Measurements from ENCODE around the gene A3GALT2. TPM values are rescaled to one million over a fixed set of nuclear protein-coding genes. Genes with fewer than 3 reads are reported as not detected.
A peak's percentile ranks its signal among the peaks of the same experiment; 100 is the strongest.

A3GALT2 gene
- total RNA-seq, 2 donors from 2014 or later: 0.24 TPM; not detected in 1

DNA sequence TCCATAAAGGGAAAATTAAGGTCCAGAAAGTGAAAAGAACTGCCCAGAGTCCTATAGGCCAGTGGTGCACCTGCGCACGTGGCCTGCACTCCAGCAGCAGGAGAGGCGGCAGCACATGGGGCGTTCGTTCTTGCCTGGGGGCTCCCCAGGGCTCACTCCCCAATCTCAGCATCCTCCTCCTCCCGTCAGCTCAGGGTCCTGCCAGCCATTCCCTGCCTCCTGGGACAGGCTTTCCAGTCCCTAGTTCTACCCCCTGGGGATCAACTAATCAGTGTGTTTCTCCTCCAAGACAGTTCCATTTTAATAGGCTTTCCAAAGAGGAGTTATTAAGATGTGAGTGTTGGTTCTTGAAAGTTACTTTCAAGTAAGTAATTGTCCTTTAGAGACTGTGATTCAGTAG lies 1.2 kb upstream of the A3GALT2 start:
- DNase-seq (ENCODE audit: low spot score): no peak
- intact Hi-C loops (cut with DNase I): no loop called here

DNA sequence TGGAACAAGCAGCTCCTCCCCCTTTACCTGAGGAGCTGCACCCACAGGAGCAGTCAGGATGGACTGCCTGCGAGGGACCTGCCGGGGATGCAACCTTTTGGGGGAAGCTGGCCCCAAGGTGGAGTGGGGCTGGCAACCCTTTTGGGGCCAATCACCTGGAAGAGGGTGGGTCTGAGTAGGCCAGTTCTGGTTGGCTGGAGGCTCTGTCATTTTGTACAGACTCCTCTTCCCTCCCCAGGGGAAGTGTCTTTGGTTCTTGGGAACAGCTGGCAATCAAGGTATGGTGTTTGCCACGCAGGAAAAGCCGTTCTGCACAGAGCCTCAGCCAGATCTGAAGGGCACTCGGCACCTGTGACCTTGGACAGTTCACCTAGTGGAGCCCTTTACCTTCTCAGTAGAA lies 280 bp upstream of the A3GALT2 start:
- intact Hi-C loops (cut with DNase I): no loop called here
- no peak for DNase-seq (ENCODE audit: low spot score)

DNA sequence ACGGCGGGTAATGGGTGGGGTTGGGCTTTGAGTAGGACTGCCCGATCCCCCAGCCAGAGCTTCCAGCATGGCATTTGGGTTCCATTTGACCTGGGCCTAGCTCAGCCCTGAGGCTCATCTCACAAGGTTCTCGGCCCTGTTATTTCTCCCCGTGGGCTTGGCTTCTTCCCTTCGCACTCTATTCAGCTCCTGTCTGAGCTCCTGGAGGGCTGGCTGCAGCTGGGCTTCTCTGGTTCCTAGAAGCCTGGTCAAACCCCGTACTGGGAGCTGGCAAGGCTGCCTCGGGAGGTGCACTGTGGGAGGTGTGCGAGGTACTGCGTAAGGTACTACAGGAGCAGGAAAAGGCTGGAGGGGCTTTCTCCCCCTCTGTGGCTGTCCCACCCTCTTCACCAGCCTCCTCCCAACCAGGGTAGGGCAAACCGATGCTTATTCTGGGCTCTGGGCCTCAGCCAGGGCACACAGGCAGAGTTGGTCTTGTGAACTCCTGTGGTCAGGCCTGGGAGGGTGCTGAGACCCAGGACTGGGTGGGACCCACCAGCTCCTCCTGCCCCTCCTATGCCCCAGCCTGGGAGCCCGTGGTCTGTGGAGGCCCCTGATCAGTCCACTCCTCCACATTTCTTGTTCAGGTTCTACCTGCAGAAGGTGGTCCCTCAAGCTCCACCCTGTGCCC lies 814 bp downstream of the A3GALT2 start:
- no peak for DNase-seq (ENCODE audit: low spot score)
- intact Hi-C loops (cut with DNase I): no loop called here

GRCh38 chr1:33319186-33319948 lies 1.5 kb downstream of the A3GALT2 start:
- intact Hi-C loops (cut with DNase I): no loop called here
- DNase-seq (ENCODE audit: low spot score): no peak

GRCh38 chr1:33317946-33318345 lies 3.0 kb downstream of the A3GALT2 start:
- DNase-seq (ENCODE audit: low spot score): no peak
- intact Hi-C loops (cut with DNase I): no loop called here

DNA sequence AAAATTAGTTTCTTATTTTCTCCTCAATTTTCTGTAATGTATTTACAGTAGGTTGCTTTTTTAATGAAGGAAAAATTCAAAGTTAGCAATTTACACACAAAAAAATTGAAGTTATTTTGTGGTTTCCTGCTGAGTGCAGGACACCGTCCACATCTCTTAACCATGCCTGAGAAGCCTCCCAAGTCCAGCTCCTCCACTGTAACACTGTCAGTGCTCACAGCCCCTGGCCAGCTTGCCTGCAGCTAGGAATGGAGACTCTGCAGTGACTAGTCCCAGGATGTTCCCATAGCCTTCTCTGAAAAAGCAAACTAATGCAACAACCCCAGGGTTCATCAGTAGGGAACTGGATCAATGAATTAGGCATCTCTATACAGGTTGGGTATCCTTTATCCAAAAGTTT lies 3.5 kb downstream of the A3GALT2 start:
- DNase-seq (ENCODE audit: low spot score): no peak
- intact Hi-C loops (cut with DNase I): no loop called here

DNA sequence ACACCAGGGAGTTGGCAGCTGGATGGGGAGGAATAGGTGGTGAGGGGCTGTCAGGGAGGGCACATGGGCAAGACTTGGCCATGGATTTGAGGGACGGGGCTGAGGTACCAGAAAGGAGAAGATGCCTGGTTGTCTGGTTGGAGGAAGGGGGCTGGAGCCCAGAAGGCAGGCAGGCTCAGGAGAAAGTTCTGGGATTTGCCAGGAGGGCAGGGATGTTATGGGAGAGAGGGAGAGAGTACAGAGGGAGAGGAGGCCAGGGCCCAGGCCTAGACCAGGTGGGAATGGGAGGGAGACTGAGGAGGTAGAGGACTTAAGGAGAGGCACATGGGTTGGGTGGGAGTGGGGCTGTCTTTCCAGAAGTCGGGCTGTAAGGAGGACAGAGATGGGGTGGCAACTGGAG lies 4.3 kb downstream of the A3GALT2 start:
- peak; percentile 42 for DNase-seq (ENCODE audit: low spot score)
- intact Hi-C loops (cut with DNase I): no loop called here

DNA sequence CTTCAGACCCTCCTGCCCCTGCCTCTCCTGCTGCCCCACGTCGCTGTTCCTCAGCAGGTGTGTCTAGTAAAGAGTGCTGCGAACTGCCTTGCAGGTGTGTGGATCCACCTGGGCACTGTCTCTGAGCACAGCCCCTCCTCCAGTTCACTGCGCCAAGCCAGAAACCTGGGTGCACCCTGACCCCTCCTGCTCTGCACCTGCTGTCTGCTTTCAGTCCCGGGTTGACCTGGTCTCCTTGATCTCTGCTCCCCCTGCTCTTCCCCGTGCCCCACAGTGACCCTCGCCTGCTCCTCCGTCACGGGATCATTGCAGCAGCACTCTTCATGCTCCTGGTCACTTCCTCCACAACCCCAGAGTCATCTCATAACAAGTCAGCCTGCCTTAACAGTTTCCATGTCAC lies 6.5 kb downstream of the A3GALT2 start:
- DNase-seq (ENCODE audit: low spot score): peak; percentile 46
- intact Hi-C loops (cut with DNase I): no loop called here

DNA sequence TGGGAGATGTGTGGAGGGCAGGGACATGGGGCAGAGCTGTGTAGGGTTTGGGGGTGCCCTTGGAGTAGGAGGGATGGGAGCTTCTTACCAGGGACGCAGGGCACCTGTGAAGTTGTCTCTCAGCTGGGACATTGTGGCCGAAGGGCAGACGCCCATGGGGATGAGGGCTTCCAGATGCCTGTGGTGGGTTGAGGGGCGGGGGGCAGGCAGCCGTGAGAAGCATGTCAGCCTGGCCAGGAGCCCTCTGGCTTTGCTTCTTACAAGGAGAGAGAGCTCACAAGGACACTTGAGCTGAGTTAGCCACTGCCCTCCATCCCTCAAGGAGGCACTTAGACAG lies 8.5 kb downstream of the A3GALT2 start:
- DNase-seq (ENCODE audit: low spot score): peak; percentile 69
- intact Hi-C loops (cut with DNase I): no loop called here

GRCh38 chr1:33311706-33312412 lies 9.0 kb downstream of the A3GALT2 start:
- intact Hi-C loops (cut with DNase I): no loop called here
- DNase-seq (ENCODE audit: low spot score): peak; percentile 69

DNA sequence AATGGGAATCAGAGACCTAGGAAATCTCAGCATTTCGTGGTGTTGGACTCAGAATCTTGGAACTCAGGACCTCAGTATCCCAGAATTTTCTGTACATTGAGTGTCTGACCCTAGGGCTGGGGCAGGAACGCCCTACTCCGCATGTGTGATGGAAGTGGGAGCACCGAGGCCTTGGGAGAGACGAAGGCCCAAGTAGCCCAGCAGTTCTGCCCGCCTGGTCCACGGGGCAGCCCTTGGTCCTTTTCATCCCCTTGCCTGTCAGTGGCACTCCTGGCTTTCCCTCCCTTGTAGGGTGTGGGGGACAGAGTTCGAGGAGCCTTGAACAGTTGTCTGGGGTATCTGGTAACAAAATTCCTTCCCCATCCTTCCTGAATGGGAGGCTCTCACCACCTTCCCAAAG lies 10.2 kb downstream of the A3GALT2 start:
- intact Hi-C loops (cut with DNase I): no loop called here
- DNase-seq (ENCODE audit: low spot score): peak; percentile 71

- DNase-seq (ENCODE audit: low spot score): peak; percentile 74
- intact Hi-C loops (cut with DNase I): loop anchor here in 1 of 2 donors (10.0 kb wide), 1 partner anchor 1105 kb away; no protein-coding TSS in a partner anchor
Measured at GRCh38 chr1:33309351-33309750, 11.5 kb downstream of the A3GALT2 start.

GRCh38 chr1:33307494-33307864 lies 13.4 kb downstream of the A3GALT2 start:
- no peak for DNase-seq (ENCODE audit: low spot score)
- intact Hi-C loops (cut with DNase I): loop anchor here in 1 of 2 donors (10.0 kb wide), 1 partner anchor 1107 kb away; no protein-coding TSS in a partner anchor

GRCh38 chr1:33306653-33307493 lies 14.0 kb downstream of the A3GALT2 start:
- DNase-seq (ENCODE audit: low spot score): peak; percentile 79

GRCh38 chr1:33305816-33306652 lies 14.9 kb downstream of the A3GALT2 start:
- intact Hi-C loops (cut with DNase I): loop anchor here in 1 of 2 donors (10.0 kb wide), 1 partner anchor 1109 kb away; no protein-coding TSS in a partner anchor
- DNase-seq (ENCODE audit: low spot score): peak; percentile 56

More at GRCh38 chr1:33306653-33307493, 14.0 kb downstream of the A3GALT2 start:
- intact Hi-C loops (cut with DNase I): loop anchor here in 1 of 2 donors (10.0 kb wide), 1 partner anchor 1108 kb away; no protein-coding TSS in a partner anchor

DNA sequence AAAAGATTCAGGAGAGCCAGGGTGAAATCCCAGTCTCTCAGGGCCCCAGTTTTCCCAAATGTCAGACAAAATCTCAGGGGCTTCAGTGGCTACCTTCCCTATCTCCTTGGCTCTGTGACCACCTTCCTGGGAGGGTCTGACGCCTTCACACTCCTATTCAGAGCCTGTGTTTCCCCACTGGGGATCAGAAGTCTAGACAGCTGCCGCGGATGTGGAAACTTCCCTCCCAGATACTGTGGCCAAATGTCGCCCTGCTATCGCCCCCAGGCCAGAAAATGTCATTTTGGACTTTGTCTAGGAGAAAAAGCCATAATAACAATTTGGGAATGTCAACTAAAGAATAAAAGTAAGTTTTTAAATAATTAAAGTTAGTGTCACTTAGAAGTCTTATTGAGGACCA lies 15.9 kb downstream of the A3GALT2 start:
- DNase-seq (ENCODE audit: low spot score): peak; percentile 68
- intact Hi-C loops (cut with DNase I): loop anchor here in 1 of 2 donors (10.0 kb wide), 1 partner anchor 1110 kb away; no protein-coding TSS in a partner anchor

GRCh38 chr1:33302325-33302724 lies 18.6 kb downstream of the A3GALT2 start:
- intact Hi-C loops (cut with DNase I): loop anchor here (2.0 to 10.0 kb wide), 2 partner anchors 62 to 1112 kb away; no protein-coding TSS in a partner anchor
- DNase-seq (ENCODE audit: low spot score): peak; percentile 64

Data from posterior vena cava (tissue), 2 donors.